GM19372 (cell line): Measurements from ENCODE around the gene ATP1A1.

Source experiments
- ATAC-seq: cut with Tn5 transposase; IDR thresholded peaks from one replicate; pipeline ENCODE4 v1.9.1; 2021; ENCODE audit warnings: mild to moderate bottlenecking, low read depth, moderate library complexity; ENCODE audit not compliant: unreplicated experiment

Gene ATP1A1

DNA sequence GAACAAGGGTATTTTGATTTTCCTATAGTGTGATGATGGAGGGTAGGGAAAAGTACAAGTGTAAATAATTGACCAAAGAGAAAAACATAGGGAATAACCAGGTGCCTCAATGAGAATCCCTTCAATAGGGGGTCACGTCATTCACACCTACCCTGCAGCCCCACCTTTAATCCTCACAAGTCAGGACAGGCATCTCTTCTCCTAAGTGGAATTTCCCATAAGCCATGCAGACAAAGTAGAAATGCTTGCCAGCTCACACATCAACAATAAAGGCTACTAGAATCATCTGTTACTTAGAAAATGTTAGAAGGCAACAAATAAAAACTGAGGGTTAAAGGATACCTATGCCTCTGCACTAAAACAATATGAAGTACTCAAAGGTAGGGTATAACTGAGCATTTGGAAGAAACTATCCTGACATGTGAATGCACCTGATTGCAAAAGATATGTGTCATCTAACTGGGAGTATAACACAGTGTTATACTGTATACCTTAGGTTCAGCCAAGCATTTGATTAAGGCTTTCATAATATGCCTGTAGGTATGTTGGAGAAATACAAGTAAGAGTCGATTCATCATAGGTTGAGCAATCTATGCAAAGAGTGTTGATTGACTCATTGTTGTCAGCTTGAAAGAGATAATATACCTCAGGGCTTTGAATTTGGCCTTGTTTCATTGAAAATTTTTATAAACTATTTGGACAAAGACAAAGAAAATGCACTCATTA, 32.4 kb upstream of the ATP1A1 start:
- ATAC-seq = no peak

GRCh38 chr1:116343019-116343418, 30.0 kb upstream of the ATP1A1 start:
- ATAC-seq = no peak

DNA sequence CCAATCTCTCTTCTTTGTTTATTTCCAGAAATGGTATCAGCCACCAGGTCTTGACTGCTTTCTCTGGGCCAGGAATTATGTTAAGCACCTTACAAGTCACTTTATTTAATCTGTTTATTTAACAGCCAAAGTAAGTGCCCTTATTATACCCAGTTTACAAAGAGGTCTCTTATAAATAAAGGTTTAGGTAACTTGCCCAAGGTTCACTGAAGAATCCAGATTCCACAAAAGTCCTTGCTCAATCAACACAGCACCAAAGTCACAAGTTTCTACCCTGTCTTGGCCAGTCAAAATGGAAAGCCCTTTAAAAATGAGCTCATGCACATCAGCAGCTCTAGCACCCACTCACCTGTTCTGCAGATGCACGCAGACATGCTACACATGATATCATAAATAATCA, 28.0 kb upstream of the ATP1A1 start:
- no peak for ATAC-seq

DNA sequence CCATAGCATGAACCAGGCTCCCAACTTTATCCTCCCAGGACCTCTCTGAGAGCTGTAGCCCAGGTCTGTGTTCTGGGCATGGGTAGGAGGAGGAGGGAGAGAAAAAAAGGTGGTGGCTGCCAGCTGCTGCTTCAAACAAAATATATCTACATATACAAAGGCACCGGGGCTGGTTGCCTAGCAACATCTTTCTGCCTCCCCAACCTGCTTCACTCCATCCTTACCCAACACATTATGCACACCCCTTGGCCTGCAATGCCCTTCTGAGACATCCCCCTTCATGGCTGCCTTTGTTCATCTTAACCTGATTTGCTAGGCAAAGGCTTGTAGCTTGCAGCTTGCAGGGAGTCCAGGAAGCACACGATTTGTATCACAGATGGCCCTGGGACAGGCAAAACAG, 27.2 kb upstream of the ATP1A1 start:
- no peak for ATAC-seq

DNA sequence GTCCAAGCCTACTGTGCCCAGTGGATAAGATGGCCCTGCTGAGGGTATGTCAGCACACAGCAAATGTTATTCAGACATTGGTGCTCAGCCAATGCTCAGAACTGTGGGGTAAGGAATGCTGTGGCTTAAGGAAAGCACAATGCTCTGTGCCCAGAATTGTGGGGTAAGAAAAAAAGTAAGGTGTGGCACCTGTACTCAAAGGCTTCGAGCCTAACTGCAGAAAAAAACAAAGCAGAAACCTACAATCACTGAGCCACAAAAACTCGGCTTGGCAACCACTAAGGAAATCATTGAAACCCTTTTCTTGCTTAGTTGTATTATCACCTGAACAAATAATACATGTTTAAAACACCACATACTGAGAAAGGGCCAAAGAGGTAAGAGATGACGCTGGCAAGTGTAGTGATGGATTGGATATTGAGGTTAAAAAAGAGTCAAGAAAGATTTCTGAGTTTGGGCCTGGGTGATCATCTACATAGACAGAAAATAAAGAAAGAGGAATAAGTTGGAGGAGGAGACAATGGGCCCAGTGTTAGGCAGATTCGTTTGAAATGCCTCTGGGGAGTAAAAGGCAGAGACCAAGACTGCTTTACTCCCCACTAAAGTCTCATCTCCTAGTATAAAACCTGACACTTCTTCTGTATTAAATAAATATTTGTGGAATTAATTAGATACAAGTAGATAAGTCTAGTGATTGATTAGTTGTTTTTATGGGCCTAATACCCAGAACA, 25.9 kb upstream of the ATP1A1 start:
- no peak for ATAC-seq

DNA sequence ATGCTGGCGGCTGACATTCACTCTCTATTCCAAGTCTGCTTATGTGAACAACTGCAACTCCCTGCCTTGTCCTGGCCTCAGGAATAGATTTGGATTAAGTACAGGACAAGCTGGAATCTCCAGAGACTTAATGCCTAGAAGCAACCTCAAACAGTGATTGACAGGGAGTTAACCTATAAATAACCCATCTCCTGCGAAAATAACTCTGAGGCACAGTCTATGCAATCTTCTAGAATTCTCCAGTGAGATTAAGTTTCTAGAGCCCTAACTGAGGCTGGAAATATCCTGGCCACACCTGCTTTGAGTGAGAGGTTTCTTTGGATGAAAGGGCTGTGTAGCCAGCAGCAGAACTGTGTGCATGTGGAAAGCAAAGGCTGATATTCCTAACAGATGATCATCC, 25.3 kb upstream of the ATP1A1 start:
- ATAC-seq = no peak

DNA sequence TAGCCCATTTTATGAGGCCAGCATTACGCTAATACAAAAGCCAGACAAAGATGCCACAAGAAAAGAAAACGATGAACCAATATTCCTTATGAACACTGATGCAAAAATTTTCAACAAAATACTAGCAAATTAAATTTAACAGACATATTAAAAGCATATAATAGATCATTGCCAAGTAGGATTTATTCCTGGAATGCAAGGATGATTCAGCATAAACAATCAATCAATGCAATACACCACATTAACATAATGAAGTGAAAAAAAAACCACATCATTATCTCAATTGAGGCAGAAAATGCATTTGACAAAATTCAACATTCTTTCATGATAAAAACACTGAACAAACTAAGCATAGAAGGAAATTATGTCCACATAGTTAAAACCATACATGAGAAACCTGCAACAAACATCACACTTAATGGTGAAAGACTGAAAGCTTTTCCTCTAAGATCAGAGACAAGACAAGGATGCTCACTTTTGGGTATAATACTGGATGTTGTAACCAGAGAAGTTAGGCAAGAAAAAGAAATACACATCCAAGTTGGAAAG, 22.9 kb upstream of the ATP1A1 start:
- no peak for ATAC-seq

DNA sequence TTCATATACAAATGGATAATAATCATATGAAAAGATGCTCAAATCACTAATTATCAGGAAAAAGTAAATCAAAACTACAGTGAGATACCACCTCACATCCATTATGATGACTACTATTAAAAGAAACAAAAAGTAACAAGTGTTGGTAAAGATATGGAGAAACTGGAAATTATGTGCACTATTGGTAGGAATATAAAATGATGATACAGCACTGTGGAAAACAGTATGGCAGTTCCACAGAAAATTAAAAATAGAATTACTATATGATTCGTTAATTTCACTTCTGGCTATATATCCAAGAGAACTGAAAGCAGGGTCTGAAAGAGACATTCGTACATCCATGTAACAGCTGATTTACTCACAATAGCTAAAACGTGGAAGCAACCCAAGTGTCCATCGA, 21.1 kb upstream of the ATP1A1 start:
- ATAC-seq = no peak

DNA sequence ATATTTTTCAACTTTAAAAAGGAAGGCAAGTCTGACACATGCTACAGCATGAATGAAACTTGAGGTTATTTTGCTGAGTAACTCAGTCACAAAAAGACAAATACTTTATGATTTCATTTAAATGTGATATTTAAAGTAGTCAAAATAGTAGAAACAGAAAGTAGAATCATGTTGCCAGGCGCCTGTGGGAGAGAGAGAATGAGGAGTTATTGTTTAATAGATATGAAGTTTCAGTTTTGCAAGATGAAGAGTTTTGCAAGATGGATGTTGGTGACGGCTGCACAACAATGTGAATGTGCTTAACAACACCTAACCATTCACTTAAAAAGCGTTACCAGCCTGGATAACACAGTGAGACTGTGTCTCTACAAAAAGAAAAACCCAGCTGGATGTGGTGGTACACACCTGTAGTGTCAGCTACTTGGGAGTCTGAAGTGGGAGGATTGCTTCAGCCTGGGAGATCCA, 20.7 kb upstream of the ATP1A1 start:
- ATAC-seq = peak; percentile 71

GRCh38 chr1:116353155-116353554, 19.9 kb upstream of the ATP1A1 start:
- ATAC-seq = no peak

GRCh38 chr1:116356067-116356466, 17.0 kb upstream of the ATP1A1 start:
- ATAC-seq = no peak

GRCh38 chr1:116356673-116357072, 16.4 kb upstream of the ATP1A1 start:
- ATAC-seq = no peak

DNA sequence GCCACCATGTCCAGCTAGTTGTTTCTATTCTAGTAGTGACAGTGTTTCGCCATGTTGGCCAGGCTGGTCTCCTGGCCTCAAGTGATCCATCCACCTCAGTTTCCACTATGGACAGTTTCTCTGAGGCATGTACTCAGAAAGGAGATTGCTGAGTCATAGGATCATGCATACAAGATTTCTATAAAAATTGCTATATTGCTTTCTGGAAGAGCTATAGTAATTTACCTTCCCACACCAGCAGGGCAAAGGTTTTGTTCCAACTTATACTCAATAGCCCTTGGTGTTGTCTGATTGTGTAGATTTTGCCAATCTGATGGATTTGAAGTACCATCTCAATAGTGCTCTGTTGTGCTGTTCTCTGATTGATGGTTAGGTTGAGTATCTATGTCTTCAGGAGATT, 15.6 kb upstream of the ATP1A1 start:
- ATAC-seq = no peak

GRCh38 chr1:116359060-116359830, 13.8 kb upstream of the ATP1A1 start:
- ATAC-seq = no peak

- no peak for ATAC-seq
These were observed 13.2 kb upstream of the ATP1A1 start for GRCh38 chr1:116359871-116360270.

GRCh38 chr1:116360429-116361173, 12.4 kb upstream of the ATP1A1 start:
- ATAC-seq = no peak

GRCh38 chr1:116361648-116362047, 11.4 kb upstream of the ATP1A1 start:
- ATAC-seq = no peak

DNA sequence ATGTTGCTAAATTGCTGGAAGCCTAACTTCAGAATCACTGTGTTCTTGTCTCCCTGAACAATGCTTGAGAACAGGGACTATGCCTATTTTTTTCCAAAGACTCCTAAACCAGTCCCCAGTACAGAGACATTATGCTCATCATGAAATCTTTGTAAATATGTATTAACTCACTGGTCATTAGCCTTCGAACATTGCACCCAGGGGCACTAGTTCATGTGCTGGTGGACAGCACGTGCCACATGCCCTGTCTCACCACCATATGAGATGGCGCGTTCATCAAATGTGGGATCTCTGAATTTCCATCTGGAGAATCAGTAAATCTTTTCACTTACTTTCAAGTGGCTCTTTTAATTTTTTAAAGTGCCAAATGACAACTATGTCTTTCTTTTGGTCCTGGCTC, 11.0 kb upstream of the ATP1A1 start:
- ATAC-seq = no peak

- no peak for ATAC-seq
These were observed 7.7 kb upstream of the ATP1A1 start for GRCh38 chr1:116365353-116365780.

- ATAC-seq = no peak
These were observed 7.2 kb upstream of the ATP1A1 start for GRCh38 chr1:116365857-116366256.
